Liver (tissue), 3 donors: ENCODE data around the gene RERE.

Experiments
- ATF3 ChIP-seq: IDR thresholded peaks from 2 replicates; pipeline ENCODE4 v1.6.1; 2016; ENCODE audit warnings: antibody characterized with exemption
- CTCF ChIP-seq: fragments of 150-350 bp; IDR thresholded peaks from 2 replicates; pipeline ENCODE4 v1.5.1; 2017; ENCODE audit warnings: improper control_type of control experiment, low read depth, low read length; ENCODE audit not compliant: missing input control
- EGR1 ChIP-seq, 2 donors: IDR thresholded peaks; 2 replicates each; pipeline ENCODE4 v1.6.1; 2016 to 2018; ENCODE audit warnings: antibody characterized with exemption in 2 of 2, low read depth in 2 of 2
- HNF4A ChIP-seq, 2 donors: conservative IDR thresholded peaks; 2 replicates each; pipeline ENCODE4 v1.6.1; 2016; ENCODE audit warnings: antibody characterized with exemption in 2 of 2, mild to moderate bottlenecking in 2 of 2
- MAX ChIP-seq: IDR thresholded peaks from 2 replicates; pipeline ENCODE4 v1.6.1; 2016; ENCODE audit warnings: antibody characterized with exemption
- RAD21 ChIP-seq, 2 donors: IDR thresholded peaks; 2 replicates each; pipeline ENCODE4 v1.6.1; 2016; ENCODE audit warnings: antibody characterized with exemption in 2 of 2, mild to moderate bottlenecking in 2 of 2
- REST ChIP-seq: IDR thresholded peaks from 2 replicates; pipeline ENCODE4 v1.6.1; 2016; ENCODE audit warnings: antibody characterized with exemption, mild to moderate bottlenecking
- SP1 ChIP-seq: IDR thresholded peaks from 2 replicates; pipeline ENCODE4 v1.6.1; 2018; ENCODE audit warnings: antibody characterized with exemption, mild to moderate bottlenecking
- donor health status: healthy.
- donor health status: healthy.

- TF ChIP-seq CTCF (no peak), HNF4A (conservative IDR thresholded peaks at IDR 0.05) (no peak), MAX (no peak), EGR1 (IDR thresholded peaks at IDR 0.05; ENCODE audit: low read depth in 2 of 2) (no peak), RAD21 (IDR thresholded peaks at IDR 0.05) (no peak), ATF3 (no peak), REST (no peak), SP1 (no peak)
Observed at GRCh38 chr1:8708259-8708658, 109.2 kb downstream of the RERE start.
